Measurements from ENCODE around the gene ITPK1. TPM values are rescaled to one million over a fixed set of nuclear protein-coding genes. Genes with fewer than 3 reads are reported as not detected.

The ITPK1 gene
- total and polyA plus RNA-seq, 2 donors (not counting 3 experiments of a cell fraction or from before 2014, with no cell fraction given) = 39.6 to 51.8 TPM

DNA sequence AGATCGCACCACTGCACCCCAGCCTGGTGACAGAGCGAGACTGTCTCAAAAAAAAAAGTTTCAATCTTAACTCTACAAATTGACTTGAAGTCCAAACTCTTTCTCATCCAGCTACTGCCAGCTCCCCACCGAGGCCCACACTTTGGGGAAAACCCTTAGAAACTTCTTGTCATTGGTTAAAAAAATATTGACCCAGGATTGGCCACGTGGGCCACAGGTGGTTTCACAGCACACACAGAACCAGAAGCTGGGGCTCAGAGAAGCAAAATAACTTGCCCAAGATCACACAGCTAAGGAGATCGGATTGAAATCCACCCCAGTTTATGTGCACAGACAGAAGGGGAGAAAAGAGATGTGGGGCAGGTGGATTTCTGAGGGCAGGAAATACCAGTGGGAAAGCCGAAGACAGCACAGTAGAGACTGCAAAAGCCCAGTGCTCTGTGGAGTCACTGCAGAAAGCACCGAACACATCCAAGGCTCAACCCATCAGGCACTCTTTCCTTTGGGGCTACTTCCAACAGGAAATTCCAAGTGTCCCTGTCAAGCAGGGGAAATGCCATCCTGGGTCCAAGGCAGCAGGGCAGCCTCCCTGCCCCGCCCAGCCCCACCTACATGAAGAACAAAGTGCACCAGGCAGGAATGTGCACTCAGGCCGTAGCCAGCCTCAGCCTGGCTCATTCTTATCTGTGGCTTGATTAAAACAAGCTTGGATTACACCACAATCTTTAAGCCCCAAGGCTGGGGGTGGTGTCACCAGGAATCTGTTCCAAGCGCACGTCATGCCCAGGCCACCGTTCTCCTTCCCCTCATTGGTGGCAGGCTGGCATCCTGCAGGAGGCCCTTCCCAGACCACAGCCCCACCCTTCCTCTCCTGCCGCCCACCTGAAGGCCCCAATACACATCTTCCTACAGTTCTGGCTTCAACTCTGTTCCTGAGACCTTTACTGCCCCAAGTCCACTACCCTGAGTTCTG, 72.5 kb downstream of the ITPK1 start:
- FAIRE-seq (peak; percentile 93), DNase-seq (ENCODE audit: low read depth, low spot score) (peak; percentile 22)
- Histone ChIP-seq H3K27me3 (ENCODE audit: control insufficient read depth in 2 of 2, insufficient read depth in 2 of 2, low read length in 2 of 2) (no peaks in the 10 kb centered on the region), H4K20me1 (replicated peaks; ENCODE audit: control insufficient read depth, extremely low read depth, insufficient read depth, low read length) (no peaks in the 10 kb centered on the region), H3K9me3 (replicated peaks; ENCODE audit: control insufficient read depth, insufficient read depth, low read length) (no peaks in the 10 kb centered on the region), H3K4me3 (replicated peaks in 1 of 3; ENCODE audit: insufficient read depth in 1 of 3, low read depth in 1 of 3, low read length in 3 of 3) (no peak overlapping the region), H3K9ac (replicated peaks; ENCODE audit: extremely low read depth, insufficient read depth, low read length) (no peak overlapping the region), H2AFZ (ENCODE audit: low read depth, low read length) (no peak overlapping the region), H3K79me2 (ENCODE audit: control insufficient read depth, insufficient read depth, low read length) (no peaks in the 10 kb centered on the region), H3K27ac (ENCODE audit: insufficient read depth, low read depth, low read length) (peak overlapping the region; percentile 2), H3K9me1 (replicated peaks; ENCODE audit: control insufficient read depth, extremely low read depth, insufficient read depth, low read length) (no peaks in the 10 kb centered on the region), H3K4me2 (ENCODE audit: insufficient read depth, low read length) (no peak overlapping the region), H3K36me3 (ENCODE audit: control insufficient read depth in 2 of 2, extremely low read depth in 1 of 2, insufficient read depth in 2 of 2, low read length in 2 of 2) (no peaks in the 10 kb centered on the region), H3K4me1 (ENCODE audit: control insufficient read depth, extremely low read depth, insufficient read depth, low read length) (peaks cover 53% of the 10 kb centered on the region)
- dilution Hi-C loops (cut with MboI; ENCODE audit: extremely low pct_ligation_motif_present, low sequenced_read_pairs) = no loop called here
- ChIA-PET CTCF (interaction anchor here (1.2 kb wide), 1 partner anchor 70 kb away, joined by 9 read pairs; no protein-coding TSS in a partner anchor), POLR2A (no interaction called here)
- BruUV-seq (replicated peaks) = no TSS peak
- TF ChIP-seq JUN (IDR thresholded peaks at IDR 0.05; ENCODE audit: borderline replicate concordance, insufficient read depth, insufficient read length, low read depth) (no peak), GATA2 (IDR thresholded peaks at IDR 0.05; ENCODE audit: insufficient read depth, insufficient read length, low read depth, low read length) (peak; percentile 35), EZH2 (IDR thresholded peaks at IDR 0.05; ENCODE audit: borderline replicate concordance, low read depth, low read length, severe bottlenecking) (no peak), MYC (IDR thresholded peaks at IDR 0.05; ENCODE audit: low read depth, low read length) (no peak), POLR2A (IDR thresholded peaks at IDR 0.05; ENCODE audit: low read depth, low read length) (peak; percentile 23), FOS (IDR thresholded peaks at IDR 0.05; ENCODE audit: borderline replicate concordance, insufficient read depth, low read length) (no peak), POLR2AphosphoS5 (IDR thresholded peaks at IDR 0.05; ENCODE audit: insufficient read depth, low read depth, low read length) (peak; percentile 20)
- TF ChIP-seq, protein P1, sequence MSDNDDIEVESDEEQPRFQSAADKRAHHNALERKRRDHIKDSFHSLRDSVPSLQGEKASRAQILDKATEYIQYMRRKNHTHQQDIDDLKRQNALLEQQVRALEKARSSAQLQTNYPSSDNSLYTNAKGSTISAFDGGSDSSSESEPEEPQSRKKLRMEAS (IDR thresholded peaks at IDR 0.05; ENCODE audit: insufficient read depth, insufficient read length) = no peak
- TF ChIP-seq, protein P2, sequence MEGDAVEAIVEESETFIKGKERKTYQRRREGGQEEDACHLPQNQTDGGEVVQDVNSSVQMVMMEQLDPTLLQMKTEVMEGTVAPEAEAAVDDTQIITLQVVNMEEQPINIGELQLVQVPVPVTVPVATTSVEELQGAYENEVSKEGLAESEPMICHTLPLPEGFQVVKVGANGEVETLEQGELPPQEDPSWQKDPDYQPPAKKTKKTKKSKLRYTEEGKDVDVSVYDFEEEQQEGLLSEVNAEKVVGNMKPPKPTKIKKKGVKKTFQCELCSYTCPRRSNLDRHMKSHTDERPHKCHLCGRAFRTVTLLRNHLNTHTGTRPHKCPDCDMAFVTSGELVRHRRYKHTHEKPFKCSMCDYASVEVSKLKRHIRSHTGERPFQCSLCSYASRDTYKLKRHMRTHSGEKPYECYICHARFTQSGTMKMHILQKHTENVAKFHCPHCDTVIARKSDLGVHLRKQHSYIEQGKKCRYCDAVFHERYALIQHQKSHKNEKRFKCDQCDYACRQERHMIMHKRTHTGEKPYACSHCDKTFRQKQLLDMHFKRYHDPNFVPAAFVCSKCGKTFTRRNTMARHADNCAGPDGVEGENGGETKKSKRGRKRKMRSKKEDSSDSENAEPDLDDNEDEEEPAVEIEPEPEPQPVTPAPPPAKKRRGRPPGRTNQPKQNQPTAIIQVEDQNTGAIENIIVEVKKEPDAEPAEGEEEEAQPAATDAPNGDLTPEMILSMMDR (IDR thresholded peaks at IDR 0.05; ENCODE audit: extremely low read depth in 1 of 2, insufficient read depth in 1 of 2, low read depth in 1 of 2, low read length in 2 of 2) = no peak
- intact Hi-C loops (cut with micrococcal nuclease) = no loop called here
